ENCODE measurements around the gene SMTN. TPM values are rescaled to one million over a fixed set of nuclear protein-coding genes. Genes with fewer than 3 reads are reported as not detected.

The SMTN gene
- total RNA-seq, 1 donor from 2014 or later = 9.0 TPM

DNA sequence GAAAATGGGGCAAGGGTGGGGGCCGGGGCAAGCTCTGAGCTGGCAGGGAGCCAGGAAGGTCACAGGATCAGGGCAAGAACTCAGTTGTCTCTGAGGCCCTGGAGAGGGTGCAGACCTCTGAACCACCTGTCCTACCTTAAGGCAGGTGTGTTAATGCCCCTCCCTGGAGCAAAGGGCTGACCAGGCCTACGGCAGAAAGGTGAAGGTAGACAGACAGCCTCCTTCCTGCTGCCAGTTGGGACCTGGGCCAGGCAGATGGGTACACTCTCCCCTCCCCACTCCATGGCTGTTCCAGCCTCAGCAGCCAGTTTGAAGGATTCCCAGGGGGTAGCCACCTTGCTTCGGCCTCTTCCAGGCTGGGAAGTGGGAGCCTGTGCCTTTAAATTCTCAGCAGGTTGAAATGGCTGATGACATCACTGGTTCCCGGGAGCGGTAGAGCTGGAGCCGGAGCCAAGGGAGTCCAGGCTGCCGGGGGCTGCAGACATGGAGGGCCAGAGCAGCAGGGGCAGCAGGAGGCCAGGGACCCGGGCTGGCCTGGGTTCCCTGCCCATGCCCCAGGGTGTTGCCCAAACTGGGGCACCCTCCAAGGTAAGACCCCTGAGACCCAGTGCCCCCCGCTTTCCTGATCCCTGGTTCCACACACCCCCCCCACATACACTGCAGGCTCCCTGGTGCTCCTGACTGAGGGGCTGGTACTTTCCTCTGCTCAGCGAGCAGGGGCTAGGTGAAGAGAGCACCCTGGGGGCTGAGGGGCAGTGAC is 41.6 kb downstream of the SMTN start, which contains the start of gene INPP5J:
INPP5J (plus strand) TSS at position 435 of the 760 bp plus-strand sequence; CDS start at position 484, 49 bp downstream.
- DNase-seq (ENCODE audit: low spot score in 2 of 2) (peak in 1 of 2 donors; percentile 78), FAIRE-seq (no peak)

DNA sequence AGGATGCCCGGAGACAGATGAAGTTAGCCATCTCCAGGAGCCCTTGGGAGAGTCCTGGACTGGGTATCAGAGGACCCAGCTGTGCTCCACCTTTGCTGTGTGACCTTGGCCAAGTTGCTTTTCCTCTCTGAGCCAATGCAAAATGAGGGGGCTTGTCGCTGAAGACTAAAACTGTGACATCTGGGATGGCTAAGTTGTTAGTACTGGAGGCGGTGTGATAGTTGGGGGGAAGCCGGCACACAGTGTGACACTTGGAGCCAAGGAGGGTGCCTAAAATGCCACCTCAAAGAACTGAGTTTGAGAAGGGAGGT is 42.1 kb downstream of the SMTN start:
- FAIRE-seq (no peak), DNase-seq (ENCODE audit: low spot score in 2 of 2) (no peak)

DNA sequence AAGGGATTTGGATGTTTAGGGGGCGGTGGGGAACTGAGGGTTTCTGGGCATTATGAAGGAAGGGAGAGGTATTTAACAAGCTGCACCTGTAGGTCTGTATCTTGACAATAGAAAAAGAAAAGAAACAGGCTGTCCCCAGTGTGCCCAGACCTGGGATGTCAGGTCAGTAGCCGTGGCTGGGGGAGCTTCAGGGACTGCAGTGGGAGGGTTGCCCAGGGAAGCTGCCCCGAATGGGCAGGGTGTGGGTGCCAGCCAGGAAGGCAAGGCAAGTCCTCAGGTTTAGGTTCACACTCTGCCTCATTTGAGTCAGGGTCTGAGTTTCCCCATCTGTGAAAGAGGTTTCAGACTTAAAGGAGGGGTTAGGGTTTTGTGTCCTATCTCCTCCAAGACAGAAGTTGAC is 43.2 kb downstream of the SMTN start:
- FAIRE-seq (no peak), DNase-seq (ENCODE audit: low spot score in 2 of 2) (no peak)

GRCh38 chr22:31124811-31125465 is 43.8 kb downstream of the SMTN start:
- no peak for FAIRE-seq
- no peak for DNase-seq (ENCODE audit: low spot score in 2 of 2)

DNA sequence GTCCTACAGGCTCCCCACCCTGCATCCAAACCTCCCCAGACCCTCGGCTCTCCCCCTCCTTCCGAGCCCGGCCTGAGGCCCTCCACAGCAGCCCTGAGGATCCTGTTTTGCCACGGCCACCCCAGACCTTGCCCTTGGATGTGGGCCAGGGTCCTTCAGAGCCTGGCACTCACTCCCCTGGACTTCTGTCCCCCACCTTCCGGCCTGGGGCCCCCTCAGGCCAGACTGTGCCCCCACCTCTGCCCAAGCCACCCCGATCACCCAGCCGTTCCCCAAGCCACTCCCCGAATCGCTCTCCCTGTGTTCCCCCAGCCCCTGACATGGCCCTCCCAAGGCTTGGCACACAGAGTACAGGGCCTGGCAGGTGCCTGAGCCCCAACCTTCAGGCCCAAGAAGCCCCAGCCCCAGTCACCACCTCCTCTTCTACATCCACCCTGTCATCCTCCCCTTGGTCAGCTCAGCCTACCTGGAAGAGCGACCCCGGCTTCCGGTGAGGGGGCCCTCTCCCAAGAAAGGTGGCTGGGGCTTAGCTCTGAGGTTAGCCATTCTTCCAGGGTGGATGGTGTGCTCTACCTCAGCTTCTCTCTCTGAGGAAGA is 44.5 kb downstream of the SMTN start:
- FAIRE-seq (no peak), DNase-seq (ENCODE audit: low spot score in 2 of 2) (no peak)

GRCh38 chr22:31126128-31126868 is 45.2 kb downstream of the SMTN start:
- no peak for FAIRE-seq

DNA sequence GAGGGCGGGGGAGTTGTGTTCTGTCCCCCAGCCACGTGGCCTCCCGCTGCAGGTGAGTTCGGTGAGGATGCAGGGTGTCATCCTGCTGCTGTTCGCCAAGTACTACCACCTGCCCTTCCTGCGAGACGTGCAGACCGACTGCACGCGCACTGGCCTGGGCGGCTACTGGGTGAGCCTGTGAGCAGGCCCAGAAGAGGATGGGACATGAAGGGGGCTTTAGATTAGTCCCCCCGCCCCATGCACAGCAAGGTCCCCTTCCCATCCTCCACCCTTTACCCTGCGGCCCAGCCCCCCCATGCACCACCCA is 45.7 kb downstream of the SMTN start:
- FAIRE-seq (no peak), DNase-seq (ENCODE audit: low spot score in 2 of 2) (no peak)

More at GRCh38 chr22:31126128-31126868, 45.2 kb downstream of the SMTN start:
- no peak for DNase-seq (ENCODE audit: low spot score in 2 of 2)

GRCh38 chr22:31127181-31127772 is 46.2 kb downstream of the SMTN start:
- no peak for FAIRE-seq
- DNase-seq (ENCODE audit: low spot score in 2 of 2) = no peak

DNA sequence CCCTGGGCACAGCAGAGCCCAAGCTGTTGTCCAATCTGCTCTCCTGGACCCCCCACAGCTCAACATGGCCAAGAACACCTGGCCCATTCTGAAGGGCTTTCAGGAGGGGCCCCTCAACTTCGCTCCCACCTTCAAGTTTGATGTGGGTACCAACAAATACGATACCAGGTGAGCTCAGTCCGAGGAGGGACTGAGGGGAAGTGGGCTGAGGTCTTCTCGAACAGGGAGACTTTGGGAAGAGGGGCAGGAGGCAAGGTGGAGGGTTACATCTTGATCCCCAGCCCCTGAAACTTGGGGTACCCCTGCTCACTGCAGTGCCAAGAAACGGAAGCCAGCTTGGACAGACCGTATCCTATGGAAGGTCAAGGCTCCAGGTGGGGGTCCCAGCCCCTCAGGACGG is 47.0 kb downstream of the SMTN start:
- FAIRE-seq = no peak

GRCh38 chr22:31130873-31131272 is 49.8 kb downstream of the SMTN start:
- FAIRE-seq = no peak
- DNase-seq (ENCODE audit: low spot score in 2 of 2) = no peak

More for the DNA sequence above, 47.0 kb downstream of the SMTN start:
- DNase-seq (ENCODE audit: low spot score in 2 of 2) = no peak

DNA sequence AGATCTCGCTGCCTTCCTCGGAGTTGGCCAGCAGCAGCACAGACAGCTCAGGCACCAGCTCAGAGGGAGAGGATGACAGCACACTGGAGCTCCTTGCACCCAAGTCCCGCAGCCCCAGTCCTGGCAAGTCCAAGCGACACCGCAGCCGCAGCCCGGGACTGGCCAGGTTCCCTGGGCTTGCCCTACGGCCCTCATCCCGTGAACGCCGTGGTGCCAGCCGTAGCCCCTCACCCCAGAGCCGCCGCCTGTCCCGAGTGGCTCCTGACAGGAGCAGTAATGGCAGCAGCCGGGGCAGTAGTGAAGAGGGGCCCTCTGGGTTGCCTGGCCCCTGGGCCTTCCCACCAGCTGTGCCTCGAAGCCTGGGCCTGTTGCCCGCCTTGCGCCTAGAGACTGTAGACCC is 52.8 kb downstream of the SMTN start:
- no peak for FAIRE-seq
- DNase-seq (ENCODE audit: low spot score in 2 of 2) = peak; percentile 3 to 11

- DNase-seq (ENCODE audit: low spot score in 2 of 2) (peak; percentile 12), FAIRE-seq (no peak)
Measured at GRCh38 chr22:31134688-31135087, 53.6 kb downstream of the SMTN start.

- FAIRE-seq (no peak), DNase-seq (ENCODE audit: low spot score in 2 of 2) (peak in 1 of 2 donors; percentile 9)
Measured at GRCh38 chr22:31135706-31136105, 54.6 kb downstream of the SMTN start.

DNA sequence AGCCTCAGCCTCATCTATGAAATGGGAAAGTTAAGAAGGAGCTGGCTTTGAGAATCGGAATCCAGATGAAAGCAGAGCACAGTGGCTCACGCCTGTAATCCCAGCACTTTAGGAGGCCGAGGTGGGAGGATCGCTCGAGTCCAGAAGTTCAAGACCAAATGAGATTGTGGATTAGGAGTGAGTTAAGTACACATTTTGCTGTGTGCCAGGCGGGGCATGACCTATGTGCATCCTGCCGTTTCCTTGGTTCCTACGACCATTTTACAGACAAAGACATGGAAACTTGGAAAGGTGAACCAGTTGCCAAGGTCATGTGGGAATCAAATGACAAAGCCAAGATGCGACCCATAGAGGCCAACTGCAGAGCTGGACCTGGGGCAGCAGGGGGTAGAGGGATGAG is 55.0 kb downstream of the SMTN start:
- FAIRE-seq (no peak), DNase-seq (ENCODE audit: low spot score in 2 of 2) (peak in 1 of 2 donors; percentile 3)

DNA sequence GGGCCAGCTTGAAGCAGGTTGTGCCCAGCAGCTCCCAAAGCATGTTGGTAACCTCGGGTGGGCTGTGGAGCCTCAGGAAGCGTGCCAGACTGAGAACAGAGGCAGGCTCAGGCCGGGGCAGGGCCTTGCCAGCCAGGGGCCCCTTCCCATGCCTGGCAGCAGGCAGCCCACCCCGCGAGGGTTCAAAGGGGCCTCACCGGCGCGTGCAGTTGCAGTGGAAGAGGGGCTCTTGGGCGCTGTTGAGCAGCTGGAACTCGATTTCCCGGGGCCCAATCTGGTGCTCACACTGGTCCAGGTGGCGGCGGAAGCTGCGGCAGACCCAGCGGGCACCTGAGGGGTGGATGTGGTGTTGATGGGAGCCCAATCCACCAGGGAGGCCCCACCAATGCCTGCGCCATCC is 55.6 kb downstream of the SMTN start:
- DNase-seq (ENCODE audit: low spot score in 2 of 2) = no peak

DNA sequence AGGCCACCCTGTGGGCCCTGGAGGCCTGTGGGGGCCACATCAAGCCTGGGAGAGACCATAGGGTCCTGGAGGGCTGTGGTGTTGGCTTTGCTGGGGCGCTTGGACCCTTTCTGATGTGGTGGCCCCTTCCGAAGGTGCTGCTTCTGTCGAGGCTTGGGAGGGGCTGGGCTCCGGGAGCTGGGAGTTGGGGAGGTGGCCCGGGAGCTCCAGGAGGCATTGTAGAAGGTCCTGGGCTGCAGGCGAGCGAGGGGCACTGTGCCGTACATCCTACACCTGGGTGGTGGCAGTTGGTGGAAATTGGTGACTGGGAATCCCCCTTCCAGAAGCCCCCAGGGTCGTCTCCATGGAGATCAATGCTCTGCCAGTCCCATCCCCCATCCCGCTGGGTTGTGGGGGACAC is 56.6 kb downstream of the SMTN start:
- no peak for DNase-seq (ENCODE audit: low spot score in 2 of 2)
- FAIRE-seq = no peak

More for the DNA sequence above, 55.6 kb downstream of the SMTN start:
- no peak for FAIRE-seq

GRCh38 chr22:31138126-31138525 is 57.0 kb downstream of the SMTN start:
- no peak for DNase-seq (ENCODE audit: low spot score in 2 of 2)
- no peak for FAIRE-seq

GRCh38 chr22:31139066-31139465 is 57.9 kb downstream of the SMTN start:
- DNase-seq (ENCODE audit: low spot score in 2 of 2) = no peak
- no peak for FAIRE-seq

GRCh38 chr22:31139866-31140716 is 59.0 kb downstream of the SMTN start, which contains the start of gene PLA2G3:
Gene PLA2G3 (minus strand): TSS chr22:31140508. CDS start chr22:31140354, 154 bp downstream.
- FAIRE-seq = no peak
- DNase-seq (ENCODE audit: low spot score in 2 of 2) = peak in 1 of 2 donors; percentile 3

DNA sequence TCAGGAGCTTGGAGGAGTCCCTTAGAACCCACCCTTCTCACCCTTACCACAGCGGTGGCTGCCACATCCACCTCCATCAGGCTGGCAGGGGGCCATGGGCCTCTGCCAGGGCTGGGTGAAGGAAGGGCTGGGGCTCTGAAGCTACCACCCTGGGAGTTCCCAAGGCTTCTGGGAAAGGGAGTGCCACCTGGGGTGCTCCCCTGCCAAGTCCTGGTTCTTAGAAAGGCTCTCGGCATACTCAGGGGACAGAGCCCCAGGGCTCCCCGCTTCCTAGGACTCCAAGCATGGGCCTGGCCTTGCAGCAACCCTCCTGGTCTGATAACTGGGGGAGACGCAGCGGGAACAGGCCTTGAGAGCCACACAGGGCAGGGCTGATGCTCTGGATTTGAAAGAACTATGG is 59.6 kb downstream of the SMTN start:
- DNase-seq (ENCODE audit: low spot score in 2 of 2) (peak in 1 of 2 donors; percentile 2), FAIRE-seq (no peak)
